HUDEP-2 (cell line): ENCODE measurements around the gene ECT2L.

Source experiments
- DNase-seq, 76 experiments: peaks; one replicate each; lab custom pipeline; 2025; ENCODE audit not compliant: unreplicated experiment in 76 of 76; lab: John Stamatoyannopoulos, UW

ECT2L gene

GRCh38 chr6:138857775-138858174 lies 61.9 kb downstream of the ECT2L start:
- no peak for DNase-seq

GRCh38 chr6:138862456-138862855 lies 66.6 kb downstream of the ECT2L start:
- DNase-seq: no peak

- no peak for DNase-seq
Observed at GRCh38 chr6:138863321-138863720, 67.4 kb downstream of the ECT2L start.

- no peak for DNase-seq
Observed at GRCh38 chr6:138864343-138864890, 68.5 kb downstream of the ECT2L start.

GRCh38 chr6:138865480-138866109 lies 69.7 kb downstream of the ECT2L start:
- DNase-seq: no peak

GRCh38 chr6:138868181-138868580 lies 72.3 kb downstream of the ECT2L start:
- DNase-seq: no peak

GRCh38 chr6:138869398-138869797 lies 73.5 kb downstream of the ECT2L start:
- DNase-seq: no peak

- DNase-seq: no peak
Observed at GRCh38 chr6:138873191-138873590, 77.3 kb downstream of the ECT2L start.

- DNase-seq: no peak
Observed at GRCh38 chr6:138882369-138883017, 86.6 kb downstream of the ECT2L start.

- DNase-seq: no peak
Observed at GRCh38 chr6:138885156-138885819, 89.4 kb downstream of the ECT2L start.

GRCh38 chr6:138891255-138891986 lies 95.5 kb downstream of the ECT2L start:
- no peak for DNase-seq

GRCh38 chr6:138896104-138896756 lies 100.3 kb downstream of the ECT2L start:
- no peak for DNase-seq

GRCh38 chr6:138897031-138897430 lies 101.1 kb downstream of the ECT2L start:
- DNase-seq: no peak

GRCh38 chr6:138907167-138907566 lies 111.3 kb downstream of the ECT2L start:
- DNase-seq: no peak

- no peak for DNase-seq
Observed at GRCh38 chr6:138909511-138909910, 113.6 kb downstream of the ECT2L start.

GRCh38 chr6:138909975-138910374 lies 114.1 kb downstream of the ECT2L start:
- no peak for DNase-seq

- DNase-seq: no peak
Observed at GRCh38 chr6:138912308-138912707, 116.4 kb downstream of the ECT2L start.

GRCh38 chr6:138914701-138915100 lies 118.8 kb downstream of the ECT2L start:
- DNase-seq: no peak

- DNase-seq: no peak
Observed at GRCh38 chr6:138920906-138921305, 125.0 kb downstream of the ECT2L start.

GRCh38 chr6:138923561-138923960 lies 127.7 kb downstream of the ECT2L start:
- DNase-seq: no peak

GRCh38 chr6:138925806-138926205 lies 129.9 kb downstream of the ECT2L start:
- no peak for DNase-seq
